ENCODE measurements around the gene DIPK1B. TPM values are rescaled to one million over a fixed set of nuclear protein-coding genes. Genes with fewer than 3 reads are reported as not detected.

Gene DIPK1B
- total RNA-seq, 2 donors from 2014 or later, result 4.8 to 6.9 TPM

DNA sequence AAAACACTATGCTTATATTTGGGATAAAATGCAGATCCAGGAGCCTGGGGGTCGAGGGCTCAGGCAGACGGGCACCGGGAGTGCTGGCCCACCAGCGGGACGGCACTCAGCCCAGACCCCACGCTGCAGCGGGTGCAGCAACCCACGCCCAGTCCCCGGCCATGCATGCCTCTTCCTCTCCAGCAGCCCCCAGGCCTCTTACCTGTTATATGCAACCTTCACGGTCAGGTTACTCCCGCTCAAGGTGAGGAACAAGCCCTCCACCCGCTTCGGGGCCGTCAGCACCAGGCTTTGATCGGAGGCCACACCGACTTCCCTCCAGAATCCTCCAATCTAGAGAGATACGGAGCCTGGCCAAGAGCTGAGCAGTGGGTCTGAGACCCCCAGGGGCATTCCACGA lies 44.5 kb downstream of the DIPK1B start:
- ATAC-seq (ENCODE audit: insufficient number of reproducible peaks, low FRiP score, low read depth) (no peak), DNase-seq (ENCODE audit: low spot score) (no peak)
- Histone ChIP-seq H3K27ac (no peak overlapping the region), H3K4me1 (ENCODE audit: control insufficient read depth in 1 of 2, low read depth in 2 of 2) (no peaks in the 10 kb centered on the region), H3K9me3 (peaks cover 9% of the 10 kb centered on the region), H3K4me3 (no peak overlapping the region), H3K27me3 (replicated peaks; ENCODE audit: insufficient read depth) (no peaks in the 10 kb centered on the region), H3K36me3 (no peaks in the 10 kb centered on the region)
- TF ChIP-seq, protein P1, sequence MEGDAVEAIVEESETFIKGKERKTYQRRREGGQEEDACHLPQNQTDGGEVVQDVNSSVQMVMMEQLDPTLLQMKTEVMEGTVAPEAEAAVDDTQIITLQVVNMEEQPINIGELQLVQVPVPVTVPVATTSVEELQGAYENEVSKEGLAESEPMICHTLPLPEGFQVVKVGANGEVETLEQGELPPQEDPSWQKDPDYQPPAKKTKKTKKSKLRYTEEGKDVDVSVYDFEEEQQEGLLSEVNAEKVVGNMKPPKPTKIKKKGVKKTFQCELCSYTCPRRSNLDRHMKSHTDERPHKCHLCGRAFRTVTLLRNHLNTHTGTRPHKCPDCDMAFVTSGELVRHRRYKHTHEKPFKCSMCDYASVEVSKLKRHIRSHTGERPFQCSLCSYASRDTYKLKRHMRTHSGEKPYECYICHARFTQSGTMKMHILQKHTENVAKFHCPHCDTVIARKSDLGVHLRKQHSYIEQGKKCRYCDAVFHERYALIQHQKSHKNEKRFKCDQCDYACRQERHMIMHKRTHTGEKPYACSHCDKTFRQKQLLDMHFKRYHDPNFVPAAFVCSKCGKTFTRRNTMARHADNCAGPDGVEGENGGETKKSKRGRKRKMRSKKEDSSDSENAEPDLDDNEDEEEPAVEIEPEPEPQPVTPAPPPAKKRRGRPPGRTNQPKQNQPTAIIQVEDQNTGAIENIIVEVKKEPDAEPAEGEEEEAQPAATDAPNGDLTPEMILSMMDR (IDR thresholded peaks at IDR 0.05), result no peak

DNA sequence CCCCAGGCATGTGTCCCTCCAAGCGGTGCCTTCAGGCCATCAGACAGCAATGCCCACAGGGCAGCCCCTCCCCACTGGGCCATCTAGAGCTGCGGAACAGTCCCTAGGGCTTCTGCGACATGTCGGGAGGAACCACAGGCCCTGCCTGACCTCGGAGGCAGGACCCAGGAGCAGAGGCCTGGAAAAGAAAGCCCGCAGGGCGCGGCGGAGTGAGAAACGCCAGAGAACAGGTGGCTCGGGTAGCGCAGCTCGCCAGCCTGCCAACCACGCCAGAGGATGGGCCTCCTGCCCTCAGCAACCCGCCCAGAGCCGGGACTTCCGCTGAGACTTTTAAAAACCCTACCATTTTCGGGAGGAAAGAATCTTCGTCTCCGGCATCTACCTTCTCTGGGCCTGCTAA lies 45.0 kb downstream of the DIPK1B start:
- no peaks in the 10 kb centered on the region for H3K36me3 ChIP-seq
- peaks cover 6% of the 10 kb centered on the region for H3K9me3 ChIP-seq
- ATAC-seq (ENCODE audit: insufficient number of reproducible peaks, low FRiP score, low read depth) (no peak), DNase-seq (ENCODE audit: low spot score) (no peak)
- TF ChIP-seq, protein P1 (IDR thresholded peaks at IDR 0.05), result no peak
- no peaks in the 10 kb centered on the region for H3K27me3 ChIP-seq (replicated peaks; ENCODE audit: insufficient read depth)
- H3K27ac ChIP-seq, result no peak overlapping the region
- H3K4me3 ChIP-seq, result no peak overlapping the region
- no peaks in the 10 kb centered on the region for H3K4me1 ChIP-seq (ENCODE audit: control insufficient read depth in 1 of 2, low read depth in 2 of 2)

DNA sequence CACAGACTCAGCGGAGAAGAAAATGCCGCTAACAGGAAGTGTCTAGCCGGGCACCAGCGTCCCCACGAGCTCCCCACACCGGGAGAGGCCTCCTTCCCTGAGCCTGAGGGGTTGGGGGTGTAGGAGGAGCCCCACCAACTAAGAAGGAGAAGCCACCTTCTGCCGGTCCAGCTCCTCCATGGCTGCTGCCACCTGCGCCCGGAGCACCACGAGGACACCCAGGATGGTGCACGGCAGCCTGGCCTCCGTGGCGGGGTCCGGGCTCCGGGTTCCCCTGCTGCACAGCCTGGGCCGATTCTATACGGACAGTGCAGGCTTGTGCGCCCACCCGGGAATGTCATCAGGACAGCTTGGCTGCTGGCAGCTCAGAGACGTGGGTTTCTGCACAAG lies 45.4 kb downstream of the DIPK1B start:
- Histone ChIP-seq H3K9me3 (peaks cover 2% of the 10 kb centered on the region), H3K27ac (no peak overlapping the region), H3K36me3 (no peaks in the 10 kb centered on the region), H3K4me3 (no peak overlapping the region), H3K27me3 (replicated peaks; ENCODE audit: insufficient read depth) (no peaks in the 10 kb centered on the region), H3K4me1 (ENCODE audit: control insufficient read depth in 1 of 2, low read depth in 2 of 2) (no peaks in the 10 kb centered on the region)
- TF ChIP-seq, protein P1 (IDR thresholded peaks at IDR 0.05), result no peak
- ATAC-seq (ENCODE audit: insufficient number of reproducible peaks, low FRiP score, low read depth) (no peak), DNase-seq (ENCODE audit: low spot score) (no peak)

DNA sequence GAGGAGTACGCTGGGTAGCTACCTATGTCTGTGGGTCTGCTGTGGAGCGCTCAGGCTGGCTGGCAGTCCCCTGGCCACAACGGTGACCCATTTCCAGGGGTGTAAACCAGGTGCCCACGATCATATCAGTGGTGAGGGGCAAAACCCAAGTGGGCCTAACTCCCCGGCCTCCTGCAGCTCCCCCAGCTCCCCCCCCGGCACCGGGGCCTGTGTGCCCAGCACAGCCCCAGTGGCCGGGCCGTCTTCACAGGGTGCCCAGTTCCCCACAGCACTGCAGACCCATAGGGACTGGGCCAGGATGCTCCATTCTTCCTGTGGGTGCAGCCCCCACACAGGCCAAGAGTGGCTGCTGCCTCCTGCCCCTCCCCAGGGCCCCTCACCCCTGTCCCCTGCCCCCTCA lies 46.6 kb downstream of the DIPK1B start:
- H3K27ac ChIP-seq, result no peak overlapping the region
- no peaks in the 10 kb centered on the region for H3K9me3 ChIP-seq
- H3K27me3 ChIP-seq (replicated peaks; ENCODE audit: insufficient read depth), result no peaks in the 10 kb centered on the region
- TF ChIP-seq, protein P1 (IDR thresholded peaks at IDR 0.05), result no peak
- H3K36me3 ChIP-seq, result no peaks in the 10 kb centered on the region
- no peak for DNase-seq (ENCODE audit: low spot score)
- H3K4me3 ChIP-seq, result no peak overlapping the region
- no peaks in the 10 kb centered on the region for H3K4me1 ChIP-seq (ENCODE audit: control insufficient read depth in 1 of 2, low read depth in 2 of 2)
- no peak for ATAC-seq (ENCODE audit: insufficient number of reproducible peaks, low FRiP score, low read depth)

DNA sequence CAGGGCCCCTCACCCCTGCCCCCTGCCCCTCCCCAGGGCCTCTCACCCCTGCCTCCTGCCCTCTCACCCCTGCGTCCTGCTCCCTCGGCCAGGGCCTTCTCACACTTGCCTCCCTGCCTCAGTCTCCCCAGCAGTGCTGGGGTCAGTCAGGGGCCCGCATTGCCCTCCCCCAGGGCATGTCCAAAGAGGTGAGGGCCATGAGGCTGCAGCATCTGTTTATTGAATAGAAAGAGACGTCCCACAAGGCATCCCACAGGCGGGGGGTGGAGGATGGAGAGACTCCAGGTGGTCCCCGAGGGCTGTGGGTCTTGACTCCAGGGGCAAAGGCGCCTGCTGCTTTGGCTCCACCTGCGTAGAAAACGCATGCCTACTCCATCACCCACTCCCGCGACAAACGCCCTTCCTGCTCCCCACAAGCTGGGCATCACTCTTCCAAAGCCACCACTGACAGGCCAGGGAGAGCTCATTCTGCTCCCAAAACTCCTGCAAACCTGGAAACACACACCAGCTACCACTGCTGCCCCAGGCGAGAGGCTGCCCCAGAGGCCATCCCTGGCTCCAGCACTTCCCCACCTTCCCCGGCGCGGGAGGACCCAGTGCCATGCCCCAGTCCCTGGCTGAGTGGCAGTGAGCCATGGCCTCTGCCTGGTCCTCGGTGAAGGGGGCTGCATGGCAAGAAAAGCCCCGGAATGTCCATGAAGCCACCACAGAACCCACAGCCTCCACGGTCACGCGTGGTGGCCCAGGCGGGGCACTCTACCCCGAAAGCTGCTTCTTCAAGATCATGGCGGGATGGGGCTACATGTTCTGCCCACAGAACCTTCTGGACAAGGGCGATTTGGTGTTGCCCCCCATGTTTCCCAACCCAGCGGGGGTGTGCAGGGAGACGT lies 47.3 kb downstream of the DIPK1B start:
- TF ChIP-seq, protein P1 (IDR thresholded peaks at IDR 0.05), result no peak
- Histone ChIP-seq H3K4me3 (no peak overlapping the region), H3K27me3 (replicated peaks; ENCODE audit: insufficient read depth) (no peaks in the 10 kb centered on the region), H3K9me3 (no peaks in the 10 kb centered on the region), H3K27ac (no peak overlapping the region), H3K4me1 (ENCODE audit: control insufficient read depth in 1 of 2, low read depth in 2 of 2) (no peaks in the 10 kb centered on the region), H3K36me3 (no peaks in the 10 kb centered on the region)
- ATAC-seq (ENCODE audit: insufficient number of reproducible peaks, low FRiP score, low read depth) (no peak), DNase-seq (ENCODE audit: low spot score) (no peak)

Data from thoracic aorta (tissue), 2 donors.